HG03439 (cell line): ENCODE results near the gene NOP53.
"Not testable (repeated sequence)": the region's sequence is repeated elsewhere in the genome, so short reads cannot be mapped to it uniquely, and the experiment has no call there.

Source experiments
- ATAC-seq: cut with Tn5 transposase; IDR thresholded peaks from one replicate; pipeline ENCODE4 v1.9.1; 2021; ENCODE audit warnings: mild to moderate bottlenecking, moderate library complexity; ENCODE audit not compliant: unreplicated experiment

NOP53 gene

GRCh38 chr19:47771291-47771690 is 25.9 kb downstream of the NOP53 start:
- not testable (repeated sequence) for ATAC-seq

- no peak for ATAC-seq
Measured at GRCh38 chr19:47776568-47776967, 31.2 kb downstream of the NOP53 start.

GRCh38 chr19:47777245-47778048 is 32.1 kb downstream of the NOP53 start:
- ATAC-seq = not testable (repeated sequence)

- peak; percentile 78 for ATAC-seq
Measured at GRCh38 chr19:47778049-47778953, 33.0 kb downstream of the NOP53 start, which contains the start of gene SELENOW. TSS of gene SELENOW (plus strand) at chr19:47778703. CDS start at chr19:47778786, 83 bp downstream.

GRCh38 chr19:47778954-47779351 is 33.6 kb downstream of the NOP53 start:
- no peak for ATAC-seq

GRCh38 chr19:47779524-47780214 is 34.3 kb downstream of the NOP53 start:
- ATAC-seq = no peak

GRCh38 chr19:47780215-47780551 is 34.8 kb downstream of the NOP53 start:
- ATAC-seq = no peak

GRCh38 chr19:47781590-47782262 is 36.4 kb downstream of the NOP53 start:
- ATAC-seq = no peak

GRCh38 chr19:47786566-47786965 is 41.2 kb downstream of the NOP53 start:
- ATAC-seq = no peak

GRCh38 chr19:47787307-47787706 is 42.0 kb downstream of the NOP53 start:
- ATAC-seq = not testable (repeated sequence)

- not testable (repeated sequence) for ATAC-seq
Measured at GRCh38 chr19:47789811-47790210, 44.5 kb downstream of the NOP53 start.

GRCh38 chr19:47790398-47790814 is 45.1 kb downstream of the NOP53 start:
- no peak for ATAC-seq

- no peak for ATAC-seq
Measured at GRCh38 chr19:47792616-47793015, 47.3 kb downstream of the NOP53 start.

- ATAC-seq = no peak
Measured at GRCh38 chr19:47794526-47794925, 49.2 kb downstream of the NOP53 start.

GRCh38 chr19:47796785-47797184 is 51.4 kb downstream of the NOP53 start:
- no peak for ATAC-seq

- ATAC-seq = no peak
Measured at GRCh38 chr19:47797996-47798903, 52.9 kb downstream of the NOP53 start.

GRCh38 chr19:47798904-47799266 is 53.5 kb downstream of the NOP53 start:
- no peak for ATAC-seq

- ATAC-seq = no peak
Measured at GRCh38 chr19:47801270-47801669, 55.9 kb downstream of the NOP53 start.

- ATAC-seq = no peak
Measured at GRCh38 chr19:47802521-47803043, 57.2 kb downstream of the NOP53 start.
